IMR-90 (cell line): ENCODE results near the gene ZBED4. TPM values are rescaled to one million over a fixed set of nuclear protein-coding genes. Genes with fewer than 3 reads are reported as not detected.

Experiments used
- ATAC-seq: fragments of 200-7000 bp; cut with Tn5 transposase; 2 replicates; pipeline ENCODE4 v1.9.1; 2020; ENCODE audit warnings: low read depth, mild to moderate bottlenecking, moderate library complexity
- BruUV-seq: library from RNA; stranded (reverse); fragments of 400-500 nt; replicated peaks from 2 replicates; lab custom pipeline; 2021; lab: Mats Ljungman, UMichigan
- CTCF ChIA-PET: fragments of 300-600 bp; formaldehyde crosslinking; extraction: SDS; loops from one replicate; lab custom pipeline; 2021; ENCODE audit warnings: antibody characterized with exemption; lab: Yijun Ruan, JAX
- POLR2A ChIA-PET: fragments of 300-600 bp; sonication (Branson Sonifier 250); formaldehyde crosslinking; loops from one replicate; lab custom pipeline; 2022; ENCODE audit warnings: antibody characterized with exemption; ENCODE audit not compliant: unreplicated experiment; lab: Charles Lee
- DNase-seq: peaks from one replicate; pipeline ENCODE4 v3.0.0; 2013
- H2AFZ ChIP-seq: replicated peaks from 2 replicates; pipeline ENCODE3; 2013; ENCODE audit warnings: low read length, mild to moderate bottlenecking; ENCODE audit not compliant: poor library complexity
- H2AK5ac ChIP-seq: 2 replicates; pipeline ENCODE4 v1.6.1; 2013; ENCODE audit warnings: low read depth, low read length, inconsistent platforms
- H2AK9ac ChIP-seq: replicated peaks from 2 replicates; pipeline ENCODE3; 2013; ENCODE audit warnings: mild to moderate bottlenecking, low read depth, low read length, moderate library complexity; ENCODE audit not compliant: poor library complexity
- H2BK120ac ChIP-seq: 2 replicates; pipeline ENCODE4 v1.6.1; 2013; ENCODE audit warnings: low read depth, low read length, inconsistent platforms
- H2BK15ac ChIP-seq: 3 replicates; pipeline ENCODE4 v1.6.1; 2013; ENCODE audit warnings: low read depth, low read length, inconsistent platforms
- H2BK20ac ChIP-seq: 2 replicates; pipeline ENCODE4 v1.6.1; 2013; ENCODE audit warnings: low read depth, mild to moderate bottlenecking, inconsistent platforms, low read length, moderate library complexity
- H2BK5ac ChIP-seq: 2 replicates; pipeline ENCODE4 v1.6.1; 2013; ENCODE audit warnings: mild to moderate bottlenecking, low read depth, low read length, inconsistent platforms; ENCODE audit not compliant: poor library complexity, severe bottlenecking
- H3K14ac ChIP-seq: replicated peaks from 2 replicates; pipeline ENCODE4 v1.6.1; 2013; ENCODE audit warnings: low read depth, low read length, inconsistent platforms
- H3K18ac ChIP-seq: 2 replicates; pipeline ENCODE4 v1.6.1; 2013; ENCODE audit warnings: low read depth, low read length, control low read depth
- H3K23ac ChIP-seq: 2 replicates; pipeline ENCODE4 v1.6.1; 2013; ENCODE audit warnings: low read depth, low read length, inconsistent platforms
- H3K27ac ChIP-seq: 2 replicates; pipeline ENCODE4 v1.5.1; 2013; ENCODE audit warnings: mild to moderate bottlenecking, control low read depth, low read length; ENCODE audit not compliant: insufficient read depth
- H3K27me3 ChIP-seq: 2 replicates; pipeline ENCODE4 v1.6.1; 2013; ENCODE audit warnings: low read length; ENCODE audit not compliant: control insufficient read depth, insufficient read depth
- H3K36me3 ChIP-seq: 2 replicates; pipeline ENCODE4 v1.6.1; 2013; ENCODE audit warnings: low read length, mixed read lengths; ENCODE audit not compliant: control insufficient read depth, insufficient read depth
- H3K4ac ChIP-seq: 2 replicates; pipeline ENCODE4 v1.6.1; 2013; ENCODE audit warnings: low read depth, low read length, inconsistent platforms
- H3K4me1 ChIP-seq: 2 replicates; pipeline ENCODE4 v1.6.1; 2013; ENCODE audit warnings: low read length, mixed read lengths; ENCODE audit not compliant: control insufficient read depth, insufficient read depth
- H3K4me2 ChIP-seq: 2 replicates; pipeline ENCODE4 v1.6.1; 2013; ENCODE audit warnings: low read depth, mild to moderate bottlenecking, control low read depth, low read length, moderate library complexity
- H3K4me3 ChIP-seq: 2 replicates; pipeline ENCODE4 v1.5.1; 2013; ENCODE audit warnings: low read depth, mild to moderate bottlenecking, control low read depth, low read length, moderate library complexity; ENCODE audit not compliant: insufficient read depth
- H3K56ac ChIP-seq: 2 replicates; pipeline ENCODE4 v1.6.1; 2013; ENCODE audit warnings: low read length, inconsistent platforms; ENCODE audit not compliant: insufficient read depth; ENCODE audit errors: extremely low read depth
- H3K79me1 ChIP-seq, 2 experiments: 2 replicates each; pipeline ENCODE4 v1.6.1; 2013; ENCODE audit warnings: low read length in 2 of 2, inconsistent platforms in 1 of 2, low read depth in 1 of 2
- H3K9ac ChIP-seq: 2 replicates; pipeline ENCODE4 v1.6.1; 2013; ENCODE audit warnings: low read depth, low read length, control low read depth
- H3K9me1 ChIP-seq: 2 replicates; pipeline ENCODE4 v1.6.1; 2013; ENCODE audit warnings: low read length, inconsistent platforms; ENCODE audit not compliant: insufficient read depth
- H3K9me3 ChIP-seq: 2 replicates; pipeline ENCODE4 v1.6.1; 2013; ENCODE audit warnings: low read length; ENCODE audit not compliant: control insufficient read depth, insufficient read depth
- H4K20me1 ChIP-seq: 2 replicates; pipeline ENCODE4 v1.6.1; 2013; ENCODE audit warnings: low read length, inconsistent platforms; ENCODE audit not compliant: insufficient read depth
- H4K5ac ChIP-seq: 2 replicates; pipeline ENCODE4 v1.6.1; 2013; ENCODE audit warnings: mild to moderate bottlenecking, low read depth, low read length, control low read depth
- H4K8ac ChIP-seq, 2 experiments: 2 replicates each; pipeline ENCODE4 v1.6.1; 2013; ENCODE audit warnings: low read depth in 2 of 2, low read length in 2 of 2, control low read depth in 1 of 2, inconsistent platforms in 1 of 2
- H4K91ac ChIP-seq: 2 replicates; pipeline ENCODE4 v1.6.1; 2013; ENCODE audit warnings: low read depth, low read length, inconsistent platforms; ENCODE audit not compliant: insufficient read depth
- CEBPB ChIP-seq: IDR thresholded peaks from 2 replicates; pipeline ENCODE4 v1.6.1; 2012; ENCODE audit warnings: low read depth, low read length, improper control_type of control experiment
- FOS ChIP-seq: fragments of 150-350 bp; IDR thresholded peaks from 2 replicates; pipeline ENCODE4 v1.6.1; 2016; ENCODE audit warnings: low read depth, low read length
- WGBS, 2 experiments: methylation state at CpG; one replicate each; pipeline versions ENCODE4 v1.1.5 to v1.1.7; 2013; ENCODE audit warnings: missing lambda C conversion rate in 2 of 2; ENCODE audit not compliant: insufficient read length in 1 of 2; ENCODE audit errors: extremely low coverage in 2 of 2; 5-methylcytosine and 5-hydroxymethylcytosine counted together
- dilution Hi-C: fragments of 300-500 bp; cut with HindIII; formaldehyde crosslinking; loops from one replicate; pipeline ENCODE4 v1.14.3; 2018; ENCODE audit warnings: low sequenced_read_pairs; ENCODE audit not compliant: unreplicated experiment
- in situ Hi-C: fragments of 300-500 bp; cut with MboI; formaldehyde crosslinking; loops from 3 replicates; pipeline ENCODE4 v1.14.3; 2019; ENCODE audit warnings: low sequenced_read_pairs, inconsistent platforms, mixed read lengths
- intact Hi-C: fragments of 100-400 bp; cut with micrococcal nuclease; formaldehyde crosslinking; loops from 2 replicates; pipeline ENCODE4 v1.10.0; 2022
- polyA plus RNA-seq, 3 experiments: library from polyadenylated mRNA; depleted of rRNA; stranded (reverse); fragments of >200 nt; gene quantifications; 2 replicates each; pipeline ENCODE4 v1.2.3, GENCODE V29; 2012; ENCODE audit warnings: low replicate concordance in 1 of 3
- total RNA-seq: library from RNA; depleted of rRNA; stranded (reverse); fragments of >200 nt; gene quantifications from 2 replicates; pipeline ENCODE4 v1.2.3, GENCODE V29; 2012

The ZBED4 gene
- total and polyA plus RNA-seq, 2 of the 4 experiments (the other 2 are of a cell fraction): 9.3 to 10.5 TPM

GRCh38 chr22:49845241-49845640 is 8.4 kb upstream of the ZBED4 start:
- H3K4me2 ChIP-seq: no peak overlapping the region
- H3K23ac ChIP-seq: no peak overlapping the region
- H4K5ac ChIP-seq: no peak overlapping the region
- H3K9me1 ChIP-seq: no peaks in the 10 kb centered on the region
- no peak overlapping the region for H3K18ac ChIP-seq
- ATAC-seq: no peak
- H3K4ac ChIP-seq: no peak overlapping the region
- H3K4me3 ChIP-seq: no peak overlapping the region
- no peak overlapping the region for H2AK9ac ChIP-seq
- H3K79me1 ChIP-seq: no peaks in the 10 kb centered on the region
- ChIA-PET POLR2A (no interaction called here), CTCF (no interaction called here)
- no peaks in the 10 kb centered on the region for H3K36me3 ChIP-seq
- no peak overlapping the region for H3K27ac ChIP-seq
- H4K20me1 ChIP-seq: no peaks in the 10 kb centered on the region
- no TSS peak for BruUV-seq
- H2BK15ac ChIP-seq: no peak overlapping the region
- no peak overlapping the region for H2AFZ ChIP-seq
- no peak overlapping the region for H4K91ac ChIP-seq
- no peak overlapping the region for H2BK5ac ChIP-seq
- in situ Hi-C loops: no loop called here
- DNase-seq: no peak
- intact Hi-C loops: no loop called here
- no peak overlapping the region for H2BK120ac ChIP-seq
- peaks cover 62% of the 10 kb centered on the region for H3K27me3 ChIP-seq
- dilution Hi-C loops: no loop called here
- WGBS, 2 experiments: 100% methylated on average over 4 of the region's 16 CpGs; no CpG with 5 or more reads in 1 of the 2 experiments
- no peaks in the 10 kb centered on the region for H3K4me1 ChIP-seq
- H3K14ac ChIP-seq: no peak overlapping the region
- no peak overlapping the region for H4K8ac ChIP-seq
- TF ChIP-seq CEBPB (no peak), FOS (no peak)
- H3K56ac ChIP-seq: no peak overlapping the region
- H3K9me3 ChIP-seq: no peaks in the 10 kb centered on the region
- no peak overlapping the region for H2BK20ac ChIP-seq
- H2AK5ac ChIP-seq: no peak overlapping the region
- no peak overlapping the region for H3K9ac ChIP-seq
